K562 (cell line): Measurements from ENCODE around the gene KIF25.

ENCODE experiments used
- JUNB ChIP-seq: fragments of 450-650 bp; formaldehyde crosslinking; conservative IDR thresholded peaks from 2 replicates; pipeline ENCODE4 v1.4.0; 2020; ENCODE audit warnings: mild to moderate bottlenecking
- MAFK ChIP-seq: IDR thresholded peaks from 2 replicates; pipeline ENCODE4 v1.6.1; 2011; ENCODE audit warnings: low read length, improper control_type of control experiment
- PKNOX1 ChIP-seq: fragments of 450-650 bp; IDR thresholded peaks from 2 replicates; pipeline ENCODE4 v1.6.1; 2016
- POLR2A ChIP-seq: fragments of 450-650 bp; conservative IDR thresholded peaks from 2 replicates; pipeline ENCODE4 v1.6.1; 2016
- RCOR1 ChIP-seq, 2 experiments: IDR thresholded peaks; 2 replicates each; pipeline ENCODE4 v1.6.1; 2012; ENCODE audit warnings: low read depth in 2 of 2, low read length in 2 of 2, borderline replicate concordance in 1 of 2, improper control_type of control experiment in 1 of 2
- SP1 ChIP-seq: sonication (generic); formaldehyde crosslinking; IDR thresholded peaks from 2 replicates; pipeline ENCODE4 v1.8.1; 2022; ENCODE audit warnings: mild to moderate bottlenecking, missing genetic modification reagents
- TFAP4 ChIP-seq: sonication (generic); formaldehyde crosslinking; IDR thresholded peaks from 2 replicates; pipeline ENCODE4 v1.8.0; 2022; ENCODE audit warnings: missing genetic modification reagents, mild to moderate bottlenecking, moderate library complexity, borderline replicate concordance
- ZNF384 ChIP-seq: IDR thresholded peaks from 2 replicates; pipeline ENCODE4 v1.6.1; 2012; ENCODE audit warnings: low read depth, low read length, improper control_type of control experiment

GRCh38 chr6:167993169-167993568 is 4.3 kb upstream of the KIF25 start:
- TF ChIP-seq SP1 (CRISPR knock-in tag) (no peak), JUNB (CRISPR knock-in tag) (no peak), MAFK (no peak), ZNF384 (no peak), POLR2A (no peak), RCOR1 (IDR thresholded peaks at IDR 0.05; ENCODE audit: borderline replicate concordance in 1 of 2, low read depth in 2 of 2, low read length in 2 of 2) (no peak), TFAP4 (CRISPR knock-in tag) (no peak), PKNOX1 (no peak)
